ENCODE measurements around the gene TBC1D19.

Gene TBC1D19

DNA sequence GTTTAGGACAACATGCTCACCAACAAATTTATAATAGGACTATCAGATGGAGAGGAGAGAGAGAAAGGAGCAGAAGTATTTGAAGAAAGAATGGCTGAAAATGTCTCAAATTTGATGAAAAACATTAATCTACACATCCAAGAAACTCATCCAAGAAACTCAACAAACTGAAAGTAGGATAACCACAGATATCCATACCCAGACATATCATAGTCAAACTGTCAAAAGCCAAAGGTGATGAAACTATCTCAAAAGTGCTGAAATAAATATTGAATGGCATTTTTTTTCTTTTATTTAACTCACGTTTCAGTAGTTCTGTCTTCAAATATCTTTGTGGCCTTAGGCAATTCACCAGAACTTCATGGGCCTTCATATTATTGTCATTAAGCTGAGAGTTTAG lies 116.2 kb downstream of the TBC1D19 start:
- H3K4me3 ChIP-seq (ENCODE audit: low read depth, low read length): no peak overlapping the region
- no peak for DNase-seq
- no peak for TF ChIP-seq CTCF (IDR thresholded peaks at IDR 0.05; ENCODE audit: low read depth, low read length)
- H3K9me3 ChIP-seq: no peaks in the 10 kb centered on the region
- no peaks in the 10 kb centered on the region for H3K4me1 ChIP-seq
- no peaks in the 10 kb centered on the region for H3K36me3 ChIP-seq
- no peaks in the 10 kb centered on the region for H3K27me3 ChIP-seq

GRCh38 chr4:26701095-26701494 lies 117.2 kb downstream of the TBC1D19 start:
- Histone ChIP-seq H3K4me1 (no peaks in the 10 kb centered on the region), H3K27me3 (no peaks in the 10 kb centered on the region), H3K9me3 (no peaks in the 10 kb centered on the region), H3K36me3 (no peaks in the 10 kb centered on the region), H3K4me3 (ENCODE audit: low read depth, low read length) (no peak overlapping the region)
- no peak for DNase-seq
- TF ChIP-seq CTCF (IDR thresholded peaks at IDR 0.05; ENCODE audit: low read depth, low read length): no peak

- H3K27me3 ChIP-seq: no peaks in the 10 kb centered on the region
- no peak overlapping the region for H3K4me3 ChIP-seq (ENCODE audit: low read depth, low read length)
- no peak for TF ChIP-seq CTCF (IDR thresholded peaks at IDR 0.05; ENCODE audit: low read depth, low read length)
- no peak for DNase-seq
- H3K9me3 ChIP-seq: no peaks in the 10 kb centered on the region
- no peaks in the 10 kb centered on the region for H3K4me1 ChIP-seq
- no peaks in the 10 kb centered on the region for H3K36me3 ChIP-seq
Observed at GRCh38 chr4:26701786-26702227, 117.9 kb downstream of the TBC1D19 start.

DNA sequence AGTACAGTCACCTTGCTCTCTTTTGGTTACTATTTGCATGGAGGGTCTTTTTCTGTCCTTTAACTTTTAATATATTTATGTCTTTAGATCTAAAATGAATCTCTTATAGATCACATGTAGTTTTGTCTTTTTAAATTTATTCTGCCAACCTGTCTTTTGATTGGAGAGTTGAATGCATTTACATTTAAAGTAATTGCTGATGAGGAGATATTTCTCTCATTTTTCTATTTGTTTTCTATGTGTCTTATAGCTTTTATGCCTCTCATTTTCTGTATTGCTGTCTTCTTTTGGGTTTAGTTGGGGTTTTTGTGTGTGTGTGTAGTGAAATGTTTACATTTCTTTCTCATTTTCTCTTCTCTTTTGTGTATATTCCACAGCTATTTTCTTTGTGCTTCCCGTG lies 123.5 kb downstream of the TBC1D19 start:
- no peak for TF ChIP-seq CTCF (IDR thresholded peaks at IDR 0.05; ENCODE audit: low read depth, low read length)
- no peak for DNase-seq
- no peaks in the 10 kb centered on the region for H3K4me1 ChIP-seq
- H3K4me3 ChIP-seq (ENCODE audit: low read depth, low read length): no peak overlapping the region
- H3K27me3 ChIP-seq: no peaks in the 10 kb centered on the region
- H3K36me3 ChIP-seq: no peaks in the 10 kb centered on the region
- H3K9me3 ChIP-seq: no peaks in the 10 kb centered on the region; the same call in 1 of the 2 replicates

GRCh38 chr4:26709246-26709645 lies 125.4 kb downstream of the TBC1D19 start:
- no peak for TF ChIP-seq CTCF (IDR thresholded peaks at IDR 0.05; ENCODE audit: low read depth, low read length)

DNA sequence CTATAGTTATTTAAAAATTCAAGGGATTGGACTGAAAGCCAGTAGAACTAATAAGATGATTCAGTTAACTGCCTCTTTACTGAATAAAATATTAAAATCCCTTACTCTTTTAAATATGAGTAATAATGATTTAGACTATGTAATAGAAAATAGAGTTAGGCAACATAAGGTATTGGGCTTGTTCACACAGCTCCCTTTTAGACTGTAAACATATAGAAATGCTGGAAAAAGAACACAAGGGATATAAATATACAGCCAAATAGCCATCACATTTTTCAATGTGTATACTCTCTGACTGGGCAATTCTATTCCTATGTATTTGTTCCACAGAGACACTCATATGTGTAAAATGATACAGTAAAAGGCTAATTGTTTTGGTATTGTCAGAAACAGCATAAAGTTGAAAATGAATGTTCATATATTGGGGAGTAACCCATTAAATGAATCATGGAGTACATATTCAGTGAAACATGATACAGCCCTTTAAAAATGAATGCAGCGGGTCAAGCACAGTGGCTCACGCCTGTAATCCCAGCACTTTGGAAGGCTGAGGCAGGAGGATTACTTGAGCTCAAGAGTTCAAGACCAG lies 129.8 kb downstream of the TBC1D19 start:
- Histone ChIP-seq H3K4me1 (no peaks in the 10 kb centered on the region), H3K27me3 (no peaks in the 10 kb centered on the region), H3K9me3 (no peaks in the 10 kb centered on the region; the same call in 1 of the 2 replicates), H3K36me3 (no peaks in the 10 kb centered on the region), H3K4me3 (ENCODE audit: low read depth, low read length) (no peak overlapping the region)
- no peak for TF ChIP-seq CTCF (IDR thresholded peaks at IDR 0.05; ENCODE audit: low read depth, low read length)
- no peak for DNase-seq

More at GRCh38 chr4:26709246-26709645, 125.4 kb downstream of the TBC1D19 start:
- Histone ChIP-seq H3K4me1 (no peaks in the 10 kb centered on the region), H3K36me3 (no peaks in the 10 kb centered on the region), H3K27me3 (no peaks in the 10 kb centered on the region), H3K9me3 (no peaks in the 10 kb centered on the region; the same call in 1 of the 2 replicates), H3K4me3 (ENCODE audit: low read depth, low read length) (no peak overlapping the region)
- DNase-seq: no peak
